ENCODE data around the gene ZMYM2.

DNA sequence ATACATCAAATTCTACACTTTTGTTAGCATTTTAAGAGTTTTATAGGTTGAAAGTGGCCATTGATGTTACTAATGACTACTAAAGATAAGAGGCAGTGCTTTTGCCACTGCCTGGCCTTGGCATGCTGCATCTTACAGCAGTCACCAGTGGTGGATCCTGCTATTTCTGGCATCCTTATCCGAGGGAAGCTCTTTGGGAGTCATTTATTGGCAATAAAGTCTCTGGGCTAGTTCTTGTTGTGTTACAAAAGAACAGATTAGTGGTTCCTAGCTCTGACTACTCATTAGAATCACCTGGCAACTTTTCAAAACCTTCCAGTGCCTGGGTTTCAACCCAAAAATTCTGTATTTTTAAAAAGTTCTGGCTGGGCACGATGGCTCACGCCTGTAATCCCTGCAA is 94.5 kb downstream of the ZMYM2 start:
- TF ChIP-seq, protein P1, sequence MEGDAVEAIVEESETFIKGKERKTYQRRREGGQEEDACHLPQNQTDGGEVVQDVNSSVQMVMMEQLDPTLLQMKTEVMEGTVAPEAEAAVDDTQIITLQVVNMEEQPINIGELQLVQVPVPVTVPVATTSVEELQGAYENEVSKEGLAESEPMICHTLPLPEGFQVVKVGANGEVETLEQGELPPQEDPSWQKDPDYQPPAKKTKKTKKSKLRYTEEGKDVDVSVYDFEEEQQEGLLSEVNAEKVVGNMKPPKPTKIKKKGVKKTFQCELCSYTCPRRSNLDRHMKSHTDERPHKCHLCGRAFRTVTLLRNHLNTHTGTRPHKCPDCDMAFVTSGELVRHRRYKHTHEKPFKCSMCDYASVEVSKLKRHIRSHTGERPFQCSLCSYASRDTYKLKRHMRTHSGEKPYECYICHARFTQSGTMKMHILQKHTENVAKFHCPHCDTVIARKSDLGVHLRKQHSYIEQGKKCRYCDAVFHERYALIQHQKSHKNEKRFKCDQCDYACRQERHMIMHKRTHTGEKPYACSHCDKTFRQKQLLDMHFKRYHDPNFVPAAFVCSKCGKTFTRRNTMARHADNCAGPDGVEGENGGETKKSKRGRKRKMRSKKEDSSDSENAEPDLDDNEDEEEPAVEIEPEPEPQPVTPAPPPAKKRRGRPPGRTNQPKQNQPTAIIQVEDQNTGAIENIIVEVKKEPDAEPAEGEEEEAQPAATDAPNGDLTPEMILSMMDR (conservative IDR thresholded peaks at IDR 0.05; ENCODE audit: low read depth in 2 of 2): no peak
- TF ChIP-seq, protein P2, sequence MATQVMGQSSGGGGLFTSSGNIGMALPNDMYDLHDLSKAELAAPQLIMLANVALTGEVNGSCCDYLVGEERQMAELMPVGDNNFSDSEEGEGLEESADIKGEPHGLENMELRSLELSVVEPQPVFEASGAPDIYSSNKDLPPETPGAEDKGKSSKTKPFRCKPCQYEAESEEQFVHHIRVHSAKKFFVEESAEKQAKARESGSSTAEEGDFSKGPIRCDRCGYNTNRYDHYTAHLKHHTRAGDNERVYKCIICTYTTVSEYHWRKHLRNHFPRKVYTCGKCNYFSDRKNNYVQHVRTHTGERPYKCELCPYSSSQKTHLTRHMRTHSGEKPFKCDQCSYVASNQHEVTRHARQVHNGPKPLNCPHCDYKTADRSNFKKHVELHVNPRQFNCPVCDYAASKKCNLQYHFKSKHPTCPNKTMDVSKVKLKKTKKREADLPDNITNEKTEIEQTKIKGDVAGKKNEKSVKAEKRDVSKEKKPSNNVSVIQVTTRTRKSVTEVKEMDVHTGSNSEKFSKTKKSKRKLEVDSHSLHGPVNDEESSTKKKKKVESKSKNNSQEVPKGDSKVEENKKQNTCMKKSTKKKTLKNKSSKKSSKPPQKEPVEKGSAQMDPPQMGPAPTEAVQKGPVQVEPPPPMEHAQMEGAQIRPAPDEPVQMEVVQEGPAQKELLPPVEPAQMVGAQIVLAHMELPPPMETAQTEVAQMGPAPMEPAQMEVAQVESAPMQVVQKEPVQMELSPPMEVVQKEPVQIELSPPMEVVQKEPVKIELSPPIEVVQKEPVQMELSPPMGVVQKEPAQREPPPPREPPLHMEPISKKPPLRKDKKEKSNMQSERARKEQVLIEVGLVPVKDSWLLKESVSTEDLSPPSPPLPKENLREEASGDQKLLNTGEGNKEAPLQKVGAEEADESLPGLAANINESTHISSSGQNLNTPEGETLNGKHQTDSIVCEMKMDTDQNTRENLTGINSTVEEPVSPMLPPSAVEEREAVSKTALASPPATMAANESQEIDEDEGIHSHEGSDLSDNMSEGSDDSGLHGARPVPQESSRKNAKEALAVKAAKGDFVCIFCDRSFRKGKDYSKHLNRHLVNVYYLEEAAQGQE (IDR thresholded peaks at IDR 0.05; ENCODE audit: unreplicated experiment): no peak
- TF ChIP-seq CREB1 (CRISPR knock-in tag; IDR thresholded peaks at IDR 0.05; ENCODE audit: low read depth): no peak
- no peak for TF ChIP-seq EZH2 (IDR thresholded peaks at IDR 0.05; ENCODE audit: low read depth, unreplicated experiment)
- TF ChIP-seq POLR2AphosphoS5 (IDR thresholded peaks at IDR 0.05; ENCODE audit: low read depth): no peak
- TF ChIP-seq EZH2phosphoT487 (IDR thresholded peaks at IDR 0.05; ENCODE audit: unreplicated experiment): no peak
- TF ChIP-seq, protein P3, sequence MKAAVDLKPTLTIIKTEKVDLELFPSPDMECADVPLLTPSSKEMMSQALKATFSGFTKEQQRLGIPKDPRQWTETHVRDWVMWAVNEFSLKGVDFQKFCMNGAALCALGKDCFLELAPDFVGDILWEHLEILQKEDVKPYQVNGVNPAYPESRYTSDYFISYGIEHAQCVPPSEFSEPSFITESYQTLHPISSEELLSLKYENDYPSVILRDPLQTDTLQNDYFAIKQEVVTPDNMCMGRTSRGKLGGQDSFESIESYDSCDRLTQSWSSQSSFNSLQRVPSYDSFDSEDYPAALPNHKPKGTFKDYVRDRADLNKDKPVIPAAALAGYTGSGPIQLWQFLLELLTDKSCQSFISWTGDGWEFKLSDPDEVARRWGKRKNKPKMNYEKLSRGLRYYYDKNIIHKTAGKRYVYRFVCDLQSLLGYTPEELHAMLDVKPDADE (IDR thresholded peaks at IDR 0.05): no peak
- TF ChIP-seq NANOG (IDR thresholded peaks at IDR 0.05; ENCODE audit: borderline replicate concordance): no peak
- no peak for TF ChIP-seq STAT1 (IDR thresholded peaks at IDR 0.05; ENCODE audit: unreplicated experiment)
- TF ChIP-seq ZNF331 (CRISPR knock-in tag; IDR thresholded peaks at IDR 0.05; ENCODE audit: low read depth): no peak
- TF ChIP-seq JUNB (IDR thresholded peaks at IDR 0.05; ENCODE audit: unreplicated experiment): no peak
- TF ChIP-seq, protein P4, sequence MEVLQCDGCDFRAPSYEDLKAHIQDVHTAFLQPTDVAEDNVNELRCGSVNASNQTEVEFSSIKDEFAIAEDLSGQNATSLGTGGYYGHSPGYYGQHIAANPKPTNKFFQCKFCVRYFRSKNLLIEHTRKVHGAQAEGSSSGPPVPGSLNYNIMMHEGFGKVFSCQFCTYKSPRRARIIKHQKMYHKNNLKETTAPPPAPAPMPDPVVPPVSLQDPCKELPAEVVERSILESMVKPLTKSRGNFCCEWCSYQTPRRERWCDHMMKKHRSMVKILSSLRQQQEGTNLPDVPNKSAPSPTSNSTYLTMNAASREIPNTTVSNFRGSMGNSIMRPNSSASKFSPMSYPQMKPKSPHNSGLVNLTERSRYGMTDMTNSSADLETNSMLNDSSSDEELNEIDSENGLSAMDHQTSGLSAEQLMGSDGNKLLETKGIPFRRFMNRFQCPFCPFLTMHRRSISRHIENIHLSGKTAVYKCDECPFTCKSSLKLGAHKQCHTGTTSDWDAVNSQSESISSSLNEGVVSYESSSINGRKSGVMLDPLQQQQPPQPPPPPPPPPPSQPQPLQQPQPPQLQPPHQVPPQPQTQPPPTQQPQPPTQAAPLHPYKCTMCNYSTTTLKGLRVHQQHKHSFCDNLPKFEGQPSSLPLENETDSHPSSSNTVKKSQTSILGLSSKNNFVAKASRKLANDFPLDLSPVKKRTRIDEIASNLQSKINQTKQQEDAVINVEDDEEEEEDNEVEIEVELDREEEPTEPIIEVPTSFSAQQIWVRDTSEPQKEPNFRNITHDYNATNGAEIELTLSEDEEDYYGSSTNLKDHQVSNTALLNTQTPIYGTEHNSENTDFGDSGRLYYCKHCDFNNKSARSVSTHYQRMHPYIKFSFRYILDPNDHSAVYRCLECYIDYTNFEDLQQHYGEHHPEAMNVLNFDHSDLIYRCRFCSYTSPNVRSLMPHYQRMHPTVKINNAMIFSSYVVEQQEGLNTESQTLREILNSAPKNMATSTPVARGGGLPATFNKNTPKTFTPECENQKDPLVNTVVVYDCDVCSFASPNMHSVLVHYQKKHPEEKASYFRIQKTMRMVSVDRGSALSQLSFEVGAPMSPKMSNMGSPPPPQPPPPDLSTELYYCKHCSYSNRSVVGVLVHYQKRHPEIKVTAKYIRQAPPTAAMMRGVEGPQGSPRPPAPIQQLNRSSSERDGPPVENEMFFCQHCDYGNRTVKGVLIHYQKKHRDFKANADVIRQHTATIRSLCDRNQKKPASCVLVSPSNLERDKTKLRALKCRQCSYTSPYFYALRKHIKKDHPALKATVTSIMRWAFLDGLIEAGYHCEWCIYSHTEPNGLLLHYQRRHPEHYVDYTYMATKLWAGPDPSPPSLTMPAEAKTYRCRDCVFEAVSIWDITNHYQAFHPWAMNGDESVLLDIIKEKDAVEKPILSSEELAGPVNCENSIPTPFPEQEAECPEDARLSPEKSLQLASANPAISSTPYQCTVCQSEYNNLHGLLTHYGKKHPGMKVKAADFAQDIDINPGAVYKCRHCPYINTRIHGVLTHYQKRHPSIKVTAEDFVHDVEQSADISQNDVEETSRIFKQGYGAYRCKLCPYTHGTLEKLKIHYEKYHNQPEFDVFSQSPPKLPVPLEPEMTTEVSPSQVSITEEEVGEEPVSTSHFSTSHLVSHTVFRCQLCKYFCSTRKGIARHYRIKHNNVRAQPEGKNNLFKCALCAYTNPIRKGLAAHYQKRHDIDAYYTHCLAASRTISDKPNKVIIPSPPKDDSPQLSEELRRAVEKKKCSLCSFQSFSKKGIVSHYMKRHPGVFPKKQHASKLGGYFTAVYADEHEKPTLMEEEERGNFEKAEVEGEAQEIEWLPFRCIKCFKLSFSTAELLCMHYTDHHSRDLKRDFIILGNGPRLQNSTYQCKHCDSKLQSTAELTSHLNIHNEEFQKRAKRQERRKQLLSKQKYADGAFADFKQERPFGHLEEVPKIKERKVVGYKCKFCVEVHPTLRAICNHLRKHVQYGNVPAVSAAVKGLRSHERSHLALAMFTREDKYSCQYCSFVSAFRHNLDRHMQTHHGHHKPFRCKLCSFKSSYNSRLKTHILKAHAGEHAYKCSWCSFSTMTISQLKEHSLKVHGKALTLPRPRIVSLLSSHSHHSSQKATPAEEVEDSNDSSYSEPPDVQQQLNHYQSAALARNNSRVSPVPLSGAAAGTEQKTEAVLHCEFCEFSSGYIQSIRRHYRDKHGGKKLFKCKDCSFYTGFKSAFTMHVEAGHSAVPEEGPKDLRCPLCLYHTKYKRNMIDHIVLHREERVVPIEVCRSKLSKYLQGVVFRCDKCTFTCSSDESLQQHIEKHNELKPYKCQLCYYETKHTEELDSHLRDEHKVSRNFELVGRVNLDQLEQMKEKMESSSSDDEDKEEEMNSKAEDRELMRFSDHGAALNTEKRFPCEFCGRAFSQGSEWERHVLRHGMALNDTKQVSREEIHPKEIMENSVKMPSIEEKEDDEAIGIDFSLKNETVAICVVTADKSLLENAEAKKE (CRISPR knock-in tag; IDR thresholded peaks at IDR 0.05): no peak

All from GM23338 (cell line).